ENCODE results near the gene TRIM2. TPM values are rescaled to one million over a fixed set of nuclear protein-coding genes. Genes with fewer than 3 reads are reported as not detected.

TRIM2 gene
- total and polyA plus RNA-seq, 11 donors = 5.5 to 30.5 (median 18.5) TPM

DNA sequence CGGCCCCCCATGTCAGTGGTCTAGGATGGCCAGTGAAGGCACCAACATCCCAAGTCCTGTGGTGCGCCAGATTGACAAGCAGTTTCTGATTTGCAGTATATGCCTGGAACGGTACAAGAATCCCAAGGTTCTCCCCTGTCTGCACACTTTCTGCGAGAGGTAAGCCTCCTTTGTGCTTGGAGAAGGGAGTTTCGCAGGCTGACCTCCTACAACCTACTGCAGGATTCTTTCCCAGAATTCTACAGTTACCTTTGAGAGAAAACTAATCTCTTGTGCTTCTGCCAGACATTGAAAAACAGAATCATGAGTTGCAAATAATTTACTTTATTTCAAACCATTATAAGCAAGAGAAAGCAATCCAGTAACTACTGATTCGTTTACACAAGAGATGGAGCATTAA, 66.1 kb downstream of the TRIM2 start:
- TF ChIP-seq, protein P1, sequence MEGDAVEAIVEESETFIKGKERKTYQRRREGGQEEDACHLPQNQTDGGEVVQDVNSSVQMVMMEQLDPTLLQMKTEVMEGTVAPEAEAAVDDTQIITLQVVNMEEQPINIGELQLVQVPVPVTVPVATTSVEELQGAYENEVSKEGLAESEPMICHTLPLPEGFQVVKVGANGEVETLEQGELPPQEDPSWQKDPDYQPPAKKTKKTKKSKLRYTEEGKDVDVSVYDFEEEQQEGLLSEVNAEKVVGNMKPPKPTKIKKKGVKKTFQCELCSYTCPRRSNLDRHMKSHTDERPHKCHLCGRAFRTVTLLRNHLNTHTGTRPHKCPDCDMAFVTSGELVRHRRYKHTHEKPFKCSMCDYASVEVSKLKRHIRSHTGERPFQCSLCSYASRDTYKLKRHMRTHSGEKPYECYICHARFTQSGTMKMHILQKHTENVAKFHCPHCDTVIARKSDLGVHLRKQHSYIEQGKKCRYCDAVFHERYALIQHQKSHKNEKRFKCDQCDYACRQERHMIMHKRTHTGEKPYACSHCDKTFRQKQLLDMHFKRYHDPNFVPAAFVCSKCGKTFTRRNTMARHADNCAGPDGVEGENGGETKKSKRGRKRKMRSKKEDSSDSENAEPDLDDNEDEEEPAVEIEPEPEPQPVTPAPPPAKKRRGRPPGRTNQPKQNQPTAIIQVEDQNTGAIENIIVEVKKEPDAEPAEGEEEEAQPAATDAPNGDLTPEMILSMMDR (IDR thresholded peaks at IDR 0.05) = no peak
- TF ChIP-seq POLR2A (IDR thresholded peaks at IDR 0.05) = no peak

DNA sequence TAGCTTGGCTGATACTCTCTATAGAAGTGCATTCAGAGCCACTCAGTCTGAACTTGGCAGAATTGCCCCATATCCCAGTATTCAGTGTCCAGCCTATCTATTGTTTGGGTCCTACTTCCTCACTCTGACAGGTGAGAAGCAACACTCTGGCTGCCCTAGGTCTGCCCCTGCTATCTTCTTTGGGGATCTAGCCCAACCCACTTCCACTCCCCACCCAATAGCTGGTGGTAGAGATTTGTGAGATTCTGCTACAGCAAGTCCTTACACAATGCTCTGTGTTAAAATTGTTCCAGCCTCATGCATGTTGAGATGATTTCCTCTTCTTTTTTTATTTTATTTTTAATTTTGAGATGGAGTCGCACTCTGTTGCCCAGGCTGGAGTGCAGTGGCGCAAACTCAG, 67.6 kb downstream of the TRIM2 start:
- ATAC-seq = peak in 1 of 4 donors; percentile 9
- Histone ChIP-seq H3K27ac (no peak overlapping the region), H3K36me3 (peaks cover 0 to 33% (median 4%) of the 10 kb centered on the region in 9 donors), H3K9me3 (no peaks in the 10 kb centered on the region), H3K4me3 (no peak overlapping the region), H3K27me3 (no peaks in the 10 kb centered on the region), H3K4me1 (peaks cover 0 to 19% (median 5%) of the 10 kb centered on the region in 12 donors)
- 73 to 95% (median 90%) methylated on average over 2 of the region's 2 CpGs for WGBS, 4 donors
- DNase-seq = no peak
- intact Hi-C loops (cut with DNase I) = loop anchor here in 1 of 10 donors (5.0 kb wide), 1 partner anchor 35 kb away; no protein-coding TSS in a partner anchor
- TF ChIP-seq, protein P1 (IDR thresholded peaks at IDR 0.05) = no peak
- TF ChIP-seq POLR2A (IDR thresholded peaks at IDR 0.05) = no peak

More for the DNA sequence above, 66.1 kb downstream of the TRIM2 start:
- Histone ChIP-seq H3K4me3 (no peak overlapping the region), H3K27ac (no peak overlapping the region), H3K36me3 (peaks cover 0 to 23% (median 0%) of the 10 kb centered on the region in 9 donors), H3K4me1 (peaks cover 0 to 24% (median 5%) of the 10 kb centered on the region in 12 donors), H3K27me3 (no peaks in the 10 kb centered on the region), H3K9me3 (no peaks in the 10 kb centered on the region)
- intact Hi-C loops (cut with DNase I) = loop anchor here in 1 of 10 donors (5.0 kb wide), 1 partner anchor 37 kb away; no protein-coding TSS in a partner anchor
- no peak for DNase-seq
- WGBS, 4 donors = 90 to 95% (median 94%) methylated on average over 6 of the region's 6 CpGs
- no peak for ATAC-seq

DNA sequence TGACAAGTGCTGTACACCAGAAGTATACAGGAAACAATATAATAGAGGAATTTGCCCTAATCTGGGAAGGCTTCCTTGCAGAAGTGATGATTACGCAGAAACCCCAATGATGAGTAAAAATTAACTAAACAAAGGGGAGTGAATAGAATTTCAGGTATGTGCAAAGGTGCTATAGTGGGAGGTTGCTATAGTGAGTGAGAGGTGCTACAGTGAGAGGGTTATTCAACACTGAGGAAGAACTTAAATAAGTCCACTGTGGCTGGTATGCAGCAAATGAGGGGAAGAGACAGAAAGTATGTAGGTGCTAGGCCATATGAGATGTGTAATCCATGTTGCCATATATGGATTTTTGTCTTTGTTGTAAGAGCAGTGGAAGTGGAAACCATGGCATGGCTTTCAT, 69.5 kb downstream of the TRIM2 start:
- TF ChIP-seq POLR2A (IDR thresholded peaks at IDR 0.05) = no peak
- TF ChIP-seq, protein P1 (IDR thresholded peaks at IDR 0.05) = no peak
- Histone ChIP-seq H3K27me3 (no peaks in the 10 kb centered on the region), H3K36me3 (peaks cover 0 to 49% (median 9%) of the 10 kb centered on the region in 9 donors), H3K4me1 (peaks cover 0 to 8% (median 4%) of the 10 kb centered on the region in 12 donors), H3K4me3 (no peak overlapping the region), H3K9me3 (no peaks in the 10 kb centered on the region), H3K27ac (no peak overlapping the region)
- intact Hi-C loops (cut with DNase I) = loop anchor here in 1 of 10 donors (5.0 kb wide), 1 partner anchor 34 kb away; no protein-coding TSS in a partner anchor
- DNase-seq (no peak), ATAC-seq (no peak)
- 97 to 100% (median 99%) methylated on average over 1 of the region's 1 CpG for WGBS, 4 donors

DNA sequence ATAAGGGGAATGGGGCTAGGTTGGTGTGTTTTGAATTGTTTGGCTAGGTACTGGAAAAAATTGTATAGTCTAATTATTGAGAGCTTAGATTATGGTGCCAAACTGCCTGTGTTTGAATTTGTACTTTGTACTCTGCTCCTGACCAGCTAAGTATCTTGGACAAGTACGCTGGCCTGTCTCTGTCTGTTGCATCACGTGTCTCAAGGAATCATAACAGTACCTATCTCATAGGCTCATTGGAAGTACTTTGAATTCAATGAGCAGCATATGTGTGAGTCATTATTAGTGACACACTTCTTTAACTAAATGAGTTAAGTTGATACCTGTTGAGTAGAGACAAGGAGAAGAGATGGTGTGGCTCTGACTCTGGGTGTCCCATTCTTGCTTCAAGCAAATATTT, 70.7 kb downstream of the TRIM2 start:
- no peak for TF ChIP-seq POLR2A (IDR thresholded peaks at IDR 0.05)
- TF ChIP-seq, protein P1 (IDR thresholded peaks at IDR 0.05) = no peak
- intact Hi-C loops (cut with DNase I) = loop anchor here in 1 of 10 donors (5.0 kb wide), 1 partner anchor 32 kb away; no protein-coding TSS in a partner anchor
- no peak overlapping the region for H3K27ac ChIP-seq
- H3K27me3 ChIP-seq = no peaks in the 10 kb centered on the region
- DNase-seq = no peak
- H3K4me1 ChIP-seq = peaks cover 0 to 8% (median 4%) of the 10 kb centered on the region in 12 donors
- peaks cover 0 to 59% (median 9%) of the 10 kb centered on the region in 9 donors for H3K36me3 ChIP-seq
- no peaks in the 10 kb centered on the region for H3K9me3 ChIP-seq
- WGBS, 4 donors = 76 to 89% (median 81%) methylated on average over 2 of the region's 2 CpGs
- peak in 2 of 4 donors; percentile 24 to 36 for ATAC-seq
- H3K4me3 ChIP-seq = no peak overlapping the region

All from heart left ventricle (tissue), 16 donors.